H1 (cell line): ENCODE measurements around the gene EIF1B. TPM values are rescaled to one million over a fixed set of nuclear protein-coding genes. Genes with fewer than 3 reads are reported as not detected.

ENCODE experiments used
- CTCF ChIA-PET: fragments of 300-600 bp; sonication (Branson Sonifier 250); formaldehyde crosslinking; loops from one replicate; lab custom pipeline; 2021; ENCODE audit not compliant: partially characterized antibody; lab: Charles Lee
- POLR2A ChIA-PET: fragments of 300-600 bp; sonication (Branson Sonifier 250); formaldehyde crosslinking; loops from one replicate; lab custom pipeline; 2021; ENCODE audit warnings: inconsistent platforms; ENCODE audit not compliant: partially characterized antibody; lab: Charles Lee
- DNase-seq, 2 experiments: peaks; one replicate each; pipeline versions ENCODE4 v3.0.0 to v3.0.0-alpha.2; 2010 to 2022; ENCODE audit warnings: low spot score in 2 of 2, low read depth in 1 of 2, mixed read lengths in 1 of 2
- FAIRE-seq: peaks from 2 replicates; lab custom pipeline; 2011; peaks lifted over from hg19 to GRCh38; lab: Jason Lieb, UNC
- H2AFZ ChIP-seq: 2 replicates; pipeline ENCODE4 v1.8.1; 2012; ENCODE audit warnings: low read length, inconsistent platforms
- H2AK5ac ChIP-seq: 2 replicates; pipeline ENCODE4 v1.6.1; 2013; ENCODE audit warnings: low read depth, low read length
- H2BK120ac ChIP-seq: replicated peaks from 2 replicates; pipeline ENCODE3; 2013; ENCODE audit warnings: low read depth, low read length, inconsistent platforms
- H2BK12ac ChIP-seq: 2 replicates; pipeline ENCODE4 v1.6.1; 2013; ENCODE audit warnings: low read depth, low read length
- H2BK15ac ChIP-seq: 2 replicates; pipeline ENCODE4 v1.6.1; 2013; ENCODE audit warnings: low read length
- H2BK20ac ChIP-seq: 2 replicates; pipeline ENCODE4 v1.6.1; 2013; ENCODE audit warnings: low read length
- H2BK5ac ChIP-seq: 2 replicates; pipeline ENCODE4 v1.6.1; 2013; ENCODE audit warnings: low read depth, low read length
- H3K14ac ChIP-seq: 2 replicates; pipeline ENCODE4 v1.6.1; 2013; ENCODE audit warnings: inconsistent platforms; ENCODE audit not compliant: insufficient read length
- H3K18ac ChIP-seq: 2 replicates; pipeline ENCODE4 v1.6.1; 2013; ENCODE audit warnings: low read length; ENCODE audit errors: extremely low read depth
- H3K23ac ChIP-seq: 2 replicates; pipeline ENCODE4 v1.6.1; 2013; ENCODE audit warnings: inconsistent platforms; ENCODE audit not compliant: insufficient read length
- H3K23me2 ChIP-seq: 2 replicates; pipeline ENCODE4 v1.6.1; 2013; ENCODE audit warnings: low read depth, low read length
- H3K27ac ChIP-seq: 2 replicates; pipeline ENCODE4 v1.6.1; 2011; ENCODE audit warnings: low read depth, low read length, inconsistent platforms
- H3K27me3 ChIP-seq, 4 experiments: replicated peaks in 1 of 4; 1 replicate in 1 of 4; 2 replicates in 3 of 4; pipeline versions ENCODE4 v1.6.1 to v1.8.1; 2011 to 2013; ENCODE audit warnings: low read length in 3 of 4, mild to moderate bottlenecking in 3 of 4, inconsistent platforms in 2 of 4, mixed read lengths in 2 of 4, moderate library complexity in 1 of 4; ENCODE audit not compliant: control insufficient read depth in 3 of 4, insufficient read depth in 3 of 4; ENCODE audit errors: extremely low read depth in 1 of 4
- H3K36me3 ChIP-seq, 4 experiments: 2 replicates each; pipeline versions ENCODE4 v1.6.1 to v1.8.1; 2011 to 2013; ENCODE audit warnings: mild to moderate bottlenecking in 4 of 4, low read length in 3 of 4, moderate library complexity in 2 of 4, control low read depth in 1 of 4, inconsistent platforms in 1 of 4; ENCODE audit not compliant: insufficient read depth in 4 of 4, control insufficient read depth in 2 of 4
- H3K4ac ChIP-seq: replicated peaks from 2 replicates; pipeline ENCODE3; 2013; ENCODE audit warnings: low read length, low read depth, mixed read lengths, inconsistent platforms; ENCODE audit not compliant: insufficient read length
- H3K4me1 ChIP-seq, 4 experiments: replicated peaks in 1 of 4; 1 replicate in 1 of 4; 2 replicates in 3 of 4; pipeline versions ENCODE4 v1.6.1 to v1.8.1; 2011 to 2013; ENCODE audit warnings: low read length in 3 of 4, inconsistent platforms in 2 of 4, mixed read lengths in 1 of 4; ENCODE audit not compliant: insufficient read depth in 4 of 4, control insufficient read depth in 3 of 4
- H3K4me2 ChIP-seq, 2 experiments: 2 replicates each; pipeline versions ENCODE4 v1.6.1 to v1.8.1; 2011 to 2013; ENCODE audit warnings: low read depth in 2 of 2, low read length in 2 of 2, control low read depth in 1 of 2, inconsistent platforms in 1 of 2, mild to moderate bottlenecking in 1 of 2; ENCODE audit not compliant: insufficient read depth in 1 of 2
- H3K4me3 ChIP-seq, 4 experiments: fragments of 200-600, 300-600 bp in 1 of 4; sonication (generic), shearing (Covaris generic), sonication (Bioruptor Twin) in 1 of 4; 2 replicates each; pipeline versions ENCODE4 v1.5.1 to v1.8.1; 2011 to 2016; ENCODE audit warnings: low read length in 4 of 4, low read depth in 3 of 4, control low read depth in 2 of 4, inconsistent platforms in 2 of 4, mild to moderate bottlenecking in 2 of 4, mixed read lengths in 1 of 4, moderate library complexity in 1 of 4; ENCODE audit not compliant: insufficient read depth in 2 of 4; ENCODE audit errors: extremely low read depth in 1 of 4
- H3K56ac ChIP-seq: replicated peaks from 2 replicates; pipeline ENCODE3; 2013; ENCODE audit warnings: low read depth, mild to moderate bottlenecking, mixed read lengths, low read length, inconsistent platforms; ENCODE audit not compliant: insufficient read length
- H3K79me1 ChIP-seq: 2 replicates; pipeline ENCODE4 v1.6.1; 2013; ENCODE audit warnings: low read depth, low read length, control low read depth
- H3K79me2 ChIP-seq, 2 experiments: 2 replicates each; pipeline versions ENCODE4 v1.6.1 to v1.8.1; 2012 to 2013; ENCODE audit warnings: low read length in 2 of 2, mild to moderate bottlenecking in 2 of 2, inconsistent platforms in 1 of 2; ENCODE audit not compliant: insufficient read depth in 2 of 2, control insufficient read depth in 1 of 2
- H3K9ac ChIP-seq, 4 experiments: replicated peaks in 1 of 4; 1 replicate in 1 of 4; 2 replicates in 3 of 4; pipeline versions ENCODE4 v1.6.1 to v1.8.1; 2011 to 2013; ENCODE audit warnings: low read depth in 3 of 4, low read length in 3 of 4, control low read depth in 2 of 4, mild to moderate bottlenecking in 2 of 4, moderate library complexity in 2 of 4, inconsistent platforms in 1 of 4; ENCODE audit errors: extremely low read depth in 1 of 4
- H3K9me3 ChIP-seq, 2 experiments: 2 replicates each; pipeline versions ENCODE4 v1.6.1 to v1.8.1; 2012 to 2013; ENCODE audit warnings: mild to moderate bottlenecking in 2 of 2, moderate library complexity in 2 of 2, control low read depth in 1 of 2, inconsistent platforms in 1 of 2, low read depth in 1 of 2, low read length in 1 of 2, mixed read lengths in 1 of 2; ENCODE audit not compliant: insufficient read depth in 2 of 2
- H4K20me1 ChIP-seq, 2 experiments: replicated peaks in 1 of 2; 2 replicates each; pipeline versions ENCODE3 to v1.8.1; 2011 to 2013; ENCODE audit warnings: inconsistent platforms in 2 of 2, low read length in 2 of 2, mild to moderate bottlenecking in 1 of 2; ENCODE audit not compliant: insufficient read depth in 2 of 2, control insufficient read depth in 1 of 2
- H4K5ac ChIP-seq: 2 replicates; pipeline ENCODE4 v1.6.1; 2013; ENCODE audit warnings: low read length, low read depth, mixed read lengths, inconsistent platforms; ENCODE audit not compliant: insufficient read length
- H4K8ac ChIP-seq: 2 replicates; pipeline ENCODE4 v1.8.0; 2013; ENCODE audit warnings: mild to moderate bottlenecking, moderate library complexity, low read length, inconsistent platforms; ENCODE audit not compliant: insufficient read depth; ENCODE audit errors: extremely low read depth
- H4K91ac ChIP-seq: replicated peaks from 2 replicates; pipeline ENCODE3; 2013; ENCODE audit warnings: low read length, mixed read lengths, inconsistent platforms; ENCODE audit not compliant: insufficient read length
- BCL11A ChIP-seq, 2 experiments: IDR thresholded peaks; one replicate each; pipeline ENCODE4 v1.6.1; 2011; ENCODE audit warnings: low read depth in 2 of 2, low read length in 2 of 2, mild to moderate bottlenecking in 2 of 2
- E2F6 ChIP-seq: IDR thresholded peaks from 2 replicates; pipeline ENCODE4 v1.6.1; 2012; ENCODE audit warnings: inconsistent platforms
- WGBS, 2 experiments: shearing (Covaris generic) in 1 of 2; methylation state at CpG; one replicate each; pipeline versions ENCODE4 v1.1.6 to v1.1.7; 2013 to 2015; ENCODE audit warnings: low lambda C conversion rate in 2 of 2, mixed read lengths in 2 of 2, inconsistent platforms in 1 of 2, low coverage in 1 of 2, missing lambda C conversion rate in 1 of 2; ENCODE audit not compliant: insufficient replicate concordance in 2 of 2, insufficient coverage in 1 of 2, insufficient read length in 1 of 2; ENCODE audit errors: extremely low coverage in 1 of 2, missing lambda C conversion rate in 1 of 2; 5-methylcytosine and 5-hydroxymethylcytosine counted together
- polyA plus RNA-seq, 7 experiments: library from polyadenylated mRNA; depleted of rRNA in 3 of 7; stranded (reverse) in 5 of 7; unstranded in 2 of 7; fragments of >200 nt in 5 of 7; fragments of 200-250 nt in 2 of 7; gene quantifications; 1 replicate in 5 of 7; 2 replicates in 1 of 7; 4 replicates in 1 of 7; pipeline versions ENCODE4 v1.2.1 to v1.2.3, GENCODE V29; 2011 to 2013; ENCODE audit warnings: missing spikeins in 2 of 7, mixed read lengths in 2 of 7
- total RNA-seq: library from RNA; stranded (reverse); fragmentation: NEBNext Ultra II Directional; extraction: Animal tissue kit (Norgen Biotek cat#: 25700); gene quantifications from 2 replicates; pipeline ENCODE4 v1.2.1, GENCODE V29; 2021

EIF1B gene
- total and polyA plus RNA-seq, 2 of the 8 experiments (the other 6 are each of a cell fraction or from before 2014, with no cell fraction given) = 42.4 to 115 TPM

GRCh38 chr3:40333416-40333815 lies 23.9 kb downstream of the EIF1B start:
- WGBS, 2 experiments = 92% methylated on average over 4 of the region's 4 CpGs; no CpG with 5 or more reads in 1 of the 2 experiments
- ChIA-PET POLR2A (no interaction called here), CTCF (interaction anchor here (1.0 to 1.5 kb wide), 4 partner anchors 9 to 142 kb away, joined by 3 to 5 read pairs (median 4); no protein-coding TSS in a partner anchor)

More at GRCh38 chr3:40333416-40333815, 23.9 kb downstream of the EIF1B start:
- Histone ChIP-seq H2BK15ac (no peak overlapping the region), H2AFZ (no peak overlapping the region), H3K9ac (no peak overlapping the region), H4K20me1 (no peaks in the 10 kb centered on the region), H2AK5ac (no peak overlapping the region), H4K8ac (no peak overlapping the region), H3K27me3 (no peaks in the 10 kb centered on the region), H3K4me2 (no peak overlapping the region), H4K5ac (no peak overlapping the region), H3K23ac (no peak overlapping the region), H3K14ac (no peak overlapping the region), H3K9me3 (no peaks in the 10 kb centered on the region), H3K23me2 (no peaks in the 10 kb centered on the region), H3K18ac (no peak overlapping the region), H3K4me1 (peaks cover 0 to 10% (median 3%) of the 10 kb centered on the region in 4 experiments; a peak in 6 of 7 replicates), H3K56ac (no peak overlapping the region), H3K27ac (no peak overlapping the region), H3K79me1 (no peaks in the 10 kb centered on the region), H3K4me3 (no peak overlapping the region), H2BK120ac (no peak overlapping the region), H3K4ac (no peak overlapping the region), H2BK5ac (no peak overlapping the region), H3K79me2 (no peaks in the 10 kb centered on the region), H2BK20ac (no peak overlapping the region), H2BK12ac (no peak overlapping the region), H4K91ac (no peak overlapping the region), H3K36me3 (no peaks in the 10 kb centered on the region)
- DNase-seq = no peak
- FAIRE-seq = no peak
- TF ChIP-seq E2F6 (no peak), BCL11A (IDR thresholded peaks at IDR 0.05; ENCODE audit: low read depth in 2 of 2, low read length in 2 of 2) (no peak)
